ENCODE data around the gene EMCN.

Gene EMCN

GRCh38 chr4:100509386-100509785 lies 8.4 kb downstream of the EMCN start:
- TF ChIP-seq CTCF (IDR thresholded peaks at IDR 0.05): no peak

- TF ChIP-seq CTCF (IDR thresholded peaks at IDR 0.05): no peak
Observed at GRCh38 chr4:100508691-100509090, 9.1 kb downstream of the EMCN start.

GRCh38 chr4:100504086-100504874 lies 13.5 kb downstream of the EMCN start:
- TF ChIP-seq CTCF (IDR thresholded peaks at IDR 0.05): no peak

GRCh38 chr4:100497791-100498190 lies 20.0 kb downstream of the EMCN start:
- TF ChIP-seq CTCF (IDR thresholded peaks at IDR 0.05): no peak

GRCh38 chr4:100495074-100495473 lies 22.7 kb downstream of the EMCN start:
- no peak for TF ChIP-seq CTCF (IDR thresholded peaks at IDR 0.05)

- TF ChIP-seq CTCF (IDR thresholded peaks at IDR 0.05): no peak
Observed at GRCh38 chr4:100494166-100494565, 23.7 kb downstream of the EMCN start.

- no peak for TF ChIP-seq CTCF (IDR thresholded peaks at IDR 0.05)
Observed at GRCh38 chr4:100493756-100494155, 24.1 kb downstream of the EMCN start.

- no peak for TF ChIP-seq CTCF (IDR thresholded peaks at IDR 0.05)
Observed at GRCh38 chr4:100492129-100492528, 25.7 kb downstream of the EMCN start.
